CD4-positive, alpha-beta T cell treated with Interleukin-15 for 4 hours (primary cell): ENCODE data around the gene SLC4A5.

Experiments
- DNase-seq: peaks from one replicate; pipeline ENCODE4 v3.0.0-alpha.2; 2020; ENCODE audit warnings: low spot score

SLC4A5 gene, protein sequence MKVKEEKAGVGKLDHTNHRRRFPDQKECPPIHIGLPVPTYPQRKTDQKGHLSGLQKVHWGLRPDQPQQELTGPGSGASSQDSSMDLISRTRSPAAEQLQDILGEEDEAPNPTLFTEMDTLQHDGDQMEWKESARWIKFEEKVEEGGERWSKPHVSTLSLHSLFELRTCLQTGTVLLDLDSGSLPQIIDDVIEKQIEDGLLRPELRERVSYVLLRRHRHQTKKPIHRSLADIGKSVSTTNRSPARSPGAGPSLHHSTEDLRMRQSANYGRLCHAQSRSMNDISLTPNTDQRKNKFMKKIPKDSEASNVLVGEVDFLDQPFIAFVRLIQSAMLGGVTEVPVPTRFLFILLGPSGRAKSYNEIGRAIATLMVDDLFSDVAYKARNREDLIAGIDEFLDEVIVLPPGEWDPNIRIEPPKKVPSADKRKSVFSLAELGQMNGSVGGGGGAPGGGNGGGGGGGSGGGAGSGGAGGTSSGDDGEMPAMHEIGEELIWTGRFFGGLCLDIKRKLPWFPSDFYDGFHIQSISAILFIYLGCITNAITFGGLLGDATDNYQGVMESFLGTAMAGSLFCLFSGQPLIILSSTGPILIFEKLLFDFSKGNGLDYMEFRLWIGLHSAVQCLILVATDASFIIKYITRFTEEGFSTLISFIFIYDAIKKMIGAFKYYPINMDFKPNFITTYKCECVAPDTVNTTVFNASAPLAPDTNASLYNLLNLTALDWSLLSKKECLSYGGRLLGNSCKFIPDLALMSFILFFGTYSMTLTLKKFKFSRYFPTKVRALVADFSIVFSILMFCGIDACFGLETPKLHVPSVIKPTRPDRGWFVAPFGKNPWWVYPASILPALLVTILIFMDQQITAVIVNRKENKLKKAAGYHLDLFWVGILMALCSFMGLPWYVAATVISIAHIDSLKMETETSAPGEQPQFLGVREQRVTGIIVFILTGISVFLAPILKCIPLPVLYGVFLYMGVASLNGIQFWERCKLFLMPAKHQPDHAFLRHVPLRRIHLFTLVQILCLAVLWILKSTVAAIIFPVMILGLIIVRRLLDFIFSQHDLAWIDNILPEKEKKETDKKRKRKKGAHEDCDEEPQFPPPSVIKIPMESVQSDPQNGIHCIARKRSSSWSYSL

DNA sequence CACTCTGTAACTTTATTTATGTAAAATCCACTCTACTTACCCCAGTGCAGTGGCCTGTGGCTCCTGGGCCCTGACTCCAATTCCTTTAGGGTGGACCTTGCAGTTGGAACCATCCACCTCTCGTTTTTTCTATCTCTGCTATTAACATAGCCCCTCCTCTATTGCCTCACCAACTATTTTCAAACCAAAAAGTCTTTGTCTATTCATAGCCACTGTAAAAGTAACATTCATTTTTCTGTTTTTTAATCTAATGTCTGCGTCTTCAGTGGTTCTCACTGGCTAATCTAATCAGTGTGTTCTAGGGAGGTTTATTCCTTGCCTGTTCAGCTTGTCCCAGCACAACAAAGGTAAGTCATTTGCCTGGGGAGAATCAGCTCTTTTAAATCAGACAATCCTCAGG is at the start of gene SLC4A5:
TSS of gene SLC4A5 (minus strand) at position 101 of the 400 bp plus-strand sequence. CDS start 28,393 bp downstream, outside the sequence.
- no peak for DNase-seq

DNA sequence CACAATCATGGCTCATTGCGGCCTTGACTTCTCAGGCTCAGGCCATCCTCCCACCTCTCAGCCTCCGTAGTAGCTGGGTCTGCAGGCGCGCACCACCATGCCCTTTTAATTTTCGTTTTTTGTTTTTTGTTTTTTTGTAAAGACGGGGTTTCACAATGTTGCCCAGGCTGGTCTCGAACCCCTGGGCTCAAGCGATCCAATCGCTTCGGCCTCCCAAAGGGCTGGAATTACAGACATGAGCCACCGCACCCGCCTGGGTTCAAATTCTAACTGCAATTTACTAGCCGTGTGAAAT is 49.2 kb upstream of the SLC4A5 start:
- no peak for DNase-seq

DNA sequence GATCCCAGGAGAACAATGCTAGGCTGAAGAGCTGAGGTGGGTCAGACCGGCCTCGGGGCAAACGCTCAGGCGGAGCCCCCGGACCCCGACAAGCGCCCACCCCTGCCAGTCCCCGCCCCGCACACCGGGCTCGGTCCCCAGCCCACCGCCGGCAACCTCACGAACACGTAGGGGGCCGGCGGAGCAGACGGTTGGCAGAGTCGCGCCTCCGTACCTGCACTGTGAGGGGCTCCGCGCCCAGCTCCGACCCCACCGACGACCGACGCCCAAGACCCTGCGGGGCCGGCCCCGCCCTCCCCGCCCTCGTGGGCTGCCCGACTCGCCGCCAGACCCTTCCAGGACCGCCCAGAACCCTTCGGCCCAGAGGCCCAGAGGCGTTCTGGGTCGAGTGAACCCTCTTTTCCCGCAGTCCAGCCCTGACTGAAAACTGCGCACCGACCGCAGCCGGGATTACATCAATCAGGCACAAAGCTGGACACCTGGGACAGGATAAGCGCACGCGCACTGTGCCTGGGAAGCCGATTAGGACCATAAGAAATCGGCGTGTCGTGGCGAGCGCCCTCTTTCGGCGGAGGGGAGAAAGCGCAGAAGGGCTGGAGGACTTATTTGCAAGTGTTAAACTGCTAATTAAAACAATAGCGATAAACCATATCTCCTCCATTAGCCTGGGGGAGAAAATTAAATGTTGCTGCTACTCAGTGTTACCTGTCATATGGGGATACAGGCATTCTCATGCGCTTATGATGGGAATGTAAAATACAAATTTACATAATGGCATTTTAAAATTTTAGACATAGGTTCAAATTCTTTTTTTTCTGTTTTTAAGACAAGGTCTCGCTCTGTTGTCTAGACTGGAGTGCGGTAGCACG is 48.6 kb upstream of the SLC4A5 start:
- peak; percentile 97 for DNase-seq

DNA sequence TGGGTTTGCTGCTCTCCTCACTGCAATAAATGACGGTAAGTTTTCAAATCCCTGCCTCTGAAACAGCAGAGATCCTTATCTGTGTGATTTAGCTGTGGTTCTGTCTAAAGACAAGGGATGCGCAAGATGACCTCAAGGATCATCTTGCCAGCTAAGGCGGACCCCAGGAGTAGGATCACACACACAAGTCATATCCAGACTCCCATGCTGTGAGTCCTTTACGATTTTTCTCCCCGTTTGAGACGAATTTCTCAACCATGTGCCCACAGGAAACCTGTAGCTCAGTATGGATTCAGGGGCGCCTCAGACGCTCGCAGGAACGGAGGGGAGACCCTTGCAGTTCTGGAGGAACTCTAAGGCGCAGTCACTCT is 48.0 kb upstream of the SLC4A5 start:
- no peak for DNase-seq

DNA sequence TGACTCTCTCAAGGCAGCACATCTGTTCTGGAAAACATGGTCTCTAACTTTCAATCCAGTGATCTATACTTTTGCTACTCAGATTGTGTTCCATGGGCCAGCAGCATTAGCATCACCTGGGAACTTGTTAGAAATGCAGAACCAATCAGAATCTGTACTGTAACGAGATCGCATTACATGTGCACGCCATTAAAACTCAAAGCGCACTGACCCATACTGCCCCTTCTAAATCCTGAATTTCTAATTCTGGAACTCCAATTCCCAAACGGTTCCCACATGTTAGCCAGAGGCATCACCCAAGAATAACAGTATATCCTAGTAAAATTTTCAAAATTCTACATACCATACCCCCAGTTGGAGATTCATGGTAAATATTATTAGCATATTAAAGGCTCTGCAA is 47.4 kb upstream of the SLC4A5 start:
- no peak for DNase-seq

DNA sequence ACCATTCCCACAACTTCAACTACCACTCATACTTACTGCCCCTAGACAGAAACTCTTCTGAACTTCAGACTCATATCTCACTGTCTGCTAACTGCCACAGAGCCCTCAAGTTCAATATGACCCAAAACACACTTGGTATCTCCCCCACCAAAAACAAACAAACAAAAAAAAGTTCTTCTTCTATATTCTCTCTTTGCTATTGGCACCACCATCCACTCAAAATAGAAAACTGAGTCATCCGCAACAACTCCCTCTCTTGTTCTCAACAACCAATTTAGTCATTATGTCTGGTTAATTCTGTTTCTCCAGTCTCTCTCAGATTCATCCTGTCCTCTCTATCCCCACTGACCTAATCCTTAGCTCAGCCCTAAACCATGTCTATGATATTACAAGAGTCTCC is 44.1 kb upstream of the SLC4A5 start:
- DNase-seq = no peak

DNA sequence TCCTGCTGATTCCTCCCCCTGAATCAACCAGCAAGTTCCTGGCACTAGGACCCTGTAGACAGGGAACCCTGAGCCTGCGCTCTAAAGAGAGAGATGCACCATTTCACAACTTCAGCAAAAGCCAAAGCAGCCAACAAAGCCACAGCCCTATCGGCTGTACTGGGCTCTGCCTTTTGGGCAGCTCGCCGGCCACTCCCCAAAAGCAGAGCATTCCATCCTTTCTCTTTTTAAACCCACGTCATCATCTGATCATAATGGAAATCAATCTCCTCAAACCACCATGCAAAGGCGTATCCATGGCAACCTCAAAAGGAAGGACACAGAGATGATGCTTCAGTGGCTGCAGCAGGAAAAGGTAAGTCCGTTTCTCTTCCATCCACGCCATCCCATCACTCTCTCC is 42.2 kb upstream of the SLC4A5 start:
- DNase-seq = no peak

DNA sequence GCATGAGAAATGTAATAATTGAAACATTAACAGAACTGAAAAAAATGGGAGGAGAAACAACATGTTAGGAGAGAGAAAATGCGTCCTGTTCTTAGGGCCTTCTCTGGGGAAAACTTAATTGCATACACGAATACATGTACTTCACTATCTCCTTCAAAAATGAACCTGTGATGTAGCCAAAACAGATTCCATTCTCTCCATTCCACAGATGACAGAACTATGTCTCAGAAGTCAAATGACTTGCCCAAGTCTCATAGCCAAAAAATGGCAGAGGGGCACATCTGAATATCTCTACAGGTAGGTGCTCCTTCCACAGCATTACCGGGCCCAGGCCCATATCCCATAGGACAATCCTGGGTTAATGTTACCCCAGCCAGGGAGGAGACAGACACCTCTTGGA is 40.8 kb upstream of the SLC4A5 start:
- DNase-seq = no peak

DNA sequence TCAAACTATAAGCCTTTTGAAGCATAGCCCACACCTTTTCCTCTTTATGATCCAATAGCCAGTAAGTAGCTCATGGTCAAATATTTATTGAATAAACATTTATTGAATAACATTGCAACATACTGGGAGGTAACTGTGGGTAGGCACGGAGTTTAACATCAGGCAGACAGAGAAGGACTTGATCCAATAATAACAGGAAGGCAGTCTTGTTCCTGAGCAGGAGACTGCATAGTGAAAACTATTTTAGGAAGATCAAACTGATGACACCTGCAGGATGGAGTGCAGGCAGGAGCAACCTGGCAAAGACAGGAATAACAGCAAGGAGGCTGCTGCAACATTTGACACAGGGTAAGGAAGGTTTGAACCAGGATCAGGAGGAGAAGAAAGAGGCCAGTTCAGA is 40.0 kb upstream of the SLC4A5 start:
- DNase-seq = no peak

DNA sequence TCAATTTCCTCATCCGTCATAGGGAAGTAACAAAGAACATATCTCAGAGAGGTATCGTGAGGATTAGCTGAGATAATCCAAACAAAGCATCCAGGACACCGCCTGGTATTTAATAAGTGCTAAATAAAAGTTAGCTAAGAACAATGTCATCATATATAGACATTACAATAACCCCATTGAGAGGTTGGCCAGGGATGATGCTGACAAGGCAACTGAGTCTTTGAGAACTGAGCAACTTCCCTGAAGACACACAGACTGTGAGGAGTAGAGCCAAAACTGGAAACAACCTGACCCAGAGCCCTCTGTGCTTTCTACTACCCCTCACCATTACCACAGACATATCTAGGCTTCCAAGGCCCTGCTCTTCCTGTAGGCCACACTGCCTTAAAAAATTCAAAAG is 38.5 kb upstream of the SLC4A5 start:
- no peak for DNase-seq

DNA sequence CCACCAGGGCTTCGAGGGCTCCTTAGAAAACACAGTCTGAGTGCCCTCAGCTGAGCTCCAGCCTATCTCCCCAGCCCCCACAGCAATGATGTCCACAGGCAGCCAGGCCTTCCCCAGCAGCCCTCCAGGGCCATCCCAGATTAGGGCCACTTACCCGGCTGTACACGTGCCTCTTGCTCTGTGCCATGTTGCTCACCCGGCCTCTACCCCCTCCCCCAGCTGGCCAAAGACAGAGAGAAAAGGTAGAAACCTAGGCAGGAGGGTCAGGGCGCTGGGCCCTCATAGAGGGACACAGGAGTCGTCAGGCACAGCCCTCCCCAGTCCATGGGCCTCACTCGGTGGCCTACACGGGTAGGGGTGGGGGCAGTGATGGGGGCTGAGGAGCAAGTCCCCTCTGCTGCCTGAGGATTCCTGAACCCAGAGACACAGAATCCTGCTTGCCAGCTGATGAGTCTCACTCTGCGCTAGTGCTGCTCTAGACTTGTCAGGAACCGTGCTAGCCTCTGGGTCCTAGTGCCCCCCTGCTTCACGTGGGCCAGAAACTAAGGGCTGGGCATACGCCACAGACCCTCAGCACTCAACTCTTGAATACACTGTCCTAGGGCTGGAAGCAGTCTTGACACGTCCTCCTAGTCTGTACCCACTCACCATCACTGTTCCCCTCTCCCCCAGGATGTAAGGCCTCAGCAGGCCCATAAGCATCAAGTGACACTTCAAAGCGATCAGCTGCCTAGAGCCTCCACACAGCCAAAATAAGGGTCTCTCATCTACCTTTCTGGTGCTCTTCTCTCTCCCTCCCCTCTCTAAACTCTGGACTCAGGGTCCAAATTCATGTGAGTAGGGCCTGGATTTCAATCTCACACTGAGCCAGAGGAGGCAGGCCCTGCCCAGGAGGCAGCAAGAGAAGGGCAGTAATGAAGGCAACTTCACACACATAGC is 36.9 kb upstream of the SLC4A5 start, which contains the start of gene DCTN1:
TSS of gene DCTN1 (minus strand) at position 461 of the 939 bp plus-strand sequence. CDS start at position 187, 274 bp downstream.
- peak; percentile 17 for DNase-seq

DNA sequence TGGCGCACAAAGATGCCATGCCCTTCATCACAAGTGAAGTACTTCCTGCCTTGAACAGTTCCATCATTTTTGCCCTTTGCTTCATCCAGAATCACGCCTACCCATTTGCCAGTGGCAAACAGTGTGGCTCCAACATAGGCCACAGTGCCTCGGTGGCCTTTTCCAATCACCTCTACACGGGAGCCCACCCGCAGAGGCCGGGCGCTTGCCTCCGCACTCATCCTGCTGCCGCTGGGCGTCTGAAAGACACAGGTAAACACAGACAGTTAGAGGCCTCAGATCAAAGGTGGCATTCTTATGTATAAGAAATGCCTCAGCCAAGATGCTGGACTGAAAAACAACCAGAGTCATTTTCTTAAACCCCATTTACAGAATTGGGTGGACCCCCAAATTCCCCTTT is 34.8 kb upstream of the SLC4A5 start:
- no peak for DNase-seq

DNA sequence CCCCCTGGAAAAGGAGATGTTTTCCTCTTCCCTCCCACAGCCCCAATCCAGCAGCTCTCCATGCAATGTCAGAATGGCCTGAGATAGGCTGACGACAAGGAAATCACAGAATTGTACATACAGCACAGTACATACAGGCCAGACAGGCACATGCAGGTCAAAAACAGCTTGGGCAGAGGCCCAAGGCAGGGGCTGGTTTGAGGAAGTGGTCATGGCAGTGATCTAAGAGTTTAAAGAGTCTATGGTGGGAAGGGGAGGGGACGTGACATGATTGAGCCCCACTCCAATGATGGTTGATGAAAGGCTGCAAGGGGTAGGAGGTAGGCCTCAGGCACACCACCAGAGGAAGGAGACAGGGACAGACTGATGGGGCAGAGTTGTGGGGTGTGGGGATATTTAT is 32.6 kb upstream of the SLC4A5 start:
- no peak for DNase-seq

DNA sequence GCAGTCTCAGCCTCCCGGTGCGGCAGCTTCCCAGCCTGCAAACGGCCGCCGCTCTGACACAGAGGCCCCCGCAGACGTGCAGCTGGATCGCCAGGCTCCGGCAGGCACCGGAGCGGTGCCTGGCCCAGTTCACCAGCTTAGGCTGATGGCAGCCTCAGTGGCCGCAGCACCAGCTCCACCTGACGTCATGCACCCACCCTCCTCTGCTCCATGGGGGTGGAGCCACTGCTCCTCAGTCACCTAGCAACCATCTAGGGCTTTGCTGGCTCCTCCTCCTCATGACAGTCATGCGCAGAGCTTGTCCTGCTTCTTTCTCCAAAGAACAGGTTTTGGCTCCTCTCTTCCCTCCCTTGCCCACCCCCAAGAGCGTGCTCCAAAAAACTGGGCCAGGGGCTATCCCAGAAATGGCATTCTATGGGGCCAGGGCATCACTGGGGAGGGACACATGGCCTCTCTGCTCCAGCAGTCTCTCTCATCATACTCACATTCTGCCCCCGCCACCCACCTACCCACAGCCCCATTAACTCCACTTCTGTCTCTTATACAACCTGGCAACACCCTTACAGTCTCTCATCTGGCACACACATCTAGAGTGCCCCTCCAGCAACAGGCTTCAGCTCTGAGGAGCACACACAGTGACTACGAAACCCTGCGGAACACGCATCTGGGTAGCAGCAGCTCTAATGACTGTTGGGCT is 31.4 kb upstream of the SLC4A5 start:
- no peak for DNase-seq

DNA sequence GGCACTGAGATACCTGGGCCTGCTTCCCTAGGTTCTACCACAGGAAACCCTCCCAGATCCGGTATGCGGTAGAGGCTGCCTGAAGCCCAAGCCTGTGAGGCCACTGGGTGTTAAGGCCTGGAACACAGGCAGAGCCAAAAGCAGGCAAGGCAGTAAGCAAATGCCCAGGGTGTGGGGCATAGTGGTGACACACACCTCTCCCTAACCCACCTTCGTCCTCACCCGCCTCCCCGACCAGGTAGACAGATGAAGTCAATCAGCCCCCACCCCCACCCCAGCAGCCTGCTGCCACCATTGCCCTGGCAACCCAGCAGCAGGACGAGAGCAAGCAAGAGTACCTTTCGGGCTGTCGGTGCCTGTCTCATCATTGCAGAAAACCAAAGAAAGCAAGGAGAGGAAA is 30.8 kb upstream of the SLC4A5 start:
- no peak for DNase-seq

DNA sequence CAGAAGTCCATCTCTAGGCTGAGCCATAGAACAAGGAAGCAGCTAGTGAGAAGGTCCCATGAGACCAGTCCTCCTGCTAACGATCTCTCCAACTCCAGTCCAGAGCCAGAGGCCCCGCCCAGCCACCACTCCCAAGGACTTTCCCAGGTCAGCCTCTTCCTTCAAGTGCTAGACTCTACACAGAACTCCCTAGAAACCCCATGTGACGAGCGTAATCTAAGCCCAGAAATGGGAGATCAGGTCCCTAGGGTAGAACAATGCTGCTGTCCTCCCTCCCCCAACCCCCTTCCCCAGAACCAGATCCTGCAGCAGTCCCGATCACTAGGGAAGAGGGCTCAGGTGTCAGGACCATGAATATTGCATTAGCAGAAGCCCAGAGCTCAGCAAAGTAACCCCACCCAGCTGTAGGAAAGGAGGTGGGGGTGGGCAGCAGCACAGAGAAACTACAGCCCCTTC is 30.0 kb upstream of the SLC4A5 start:
- DNase-seq = no peak

DNA sequence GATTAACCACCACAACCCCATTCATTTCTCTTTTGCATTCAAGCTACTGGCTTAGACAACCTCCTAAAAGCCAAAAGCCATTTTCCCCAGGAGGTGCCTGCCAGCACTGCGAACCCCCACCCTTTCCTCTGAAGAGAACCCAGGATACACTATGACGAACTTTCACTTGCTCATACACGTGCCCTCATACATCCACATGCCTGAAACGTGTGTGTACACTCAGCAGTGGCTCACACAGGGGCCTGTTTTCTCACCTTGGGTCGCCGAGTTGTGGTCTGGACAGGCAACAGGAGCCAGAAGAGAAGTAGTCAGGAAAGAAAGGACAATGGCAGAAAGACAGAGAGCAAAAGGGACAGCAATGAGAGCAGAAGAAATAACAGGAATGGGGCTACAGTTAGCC is 29.5 kb upstream of the SLC4A5 start:
- DNase-seq = no peak

DNA sequence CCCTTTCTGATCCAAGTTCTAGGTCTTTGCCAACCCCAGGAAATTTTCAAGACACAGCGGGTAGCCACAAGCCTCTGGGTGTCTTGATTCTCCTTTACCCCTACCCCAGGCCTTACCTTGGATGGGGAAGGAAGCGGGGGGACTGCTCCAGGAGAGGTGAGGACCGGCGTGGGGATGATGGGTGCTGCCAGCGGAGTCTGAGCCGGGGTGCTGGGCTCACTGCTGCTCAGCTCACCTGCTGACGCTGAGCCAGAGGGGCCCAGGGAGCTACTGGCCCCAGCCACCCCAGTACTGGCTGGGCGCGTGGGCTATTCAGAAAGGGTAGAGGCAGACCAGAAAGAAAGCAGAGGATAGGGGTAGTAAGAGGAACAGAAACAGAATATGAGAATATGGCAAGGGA is 28.2 kb upstream of the SLC4A5 start:
- no peak for DNase-seq

DNA sequence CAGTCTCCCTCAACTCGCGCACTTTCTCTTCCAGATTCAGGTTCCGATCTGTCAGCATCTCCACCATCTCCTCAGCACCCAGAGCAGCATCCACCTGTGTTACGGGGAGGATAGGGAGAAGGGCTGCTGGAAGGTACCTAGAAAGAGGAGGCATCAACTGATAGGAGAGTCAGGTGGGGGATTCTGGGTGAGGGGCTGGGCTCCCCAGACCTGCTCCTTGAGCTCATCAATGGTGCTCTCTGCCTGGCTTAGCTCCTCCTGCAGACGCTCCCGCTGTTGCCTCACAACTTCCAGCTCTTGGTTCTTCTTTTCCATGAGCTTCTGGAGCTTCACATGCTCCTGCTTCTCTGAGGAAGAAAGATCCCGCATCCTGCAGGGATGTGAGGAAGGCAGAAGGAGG is 26.8 kb upstream of the SLC4A5 start:
- no peak for DNase-seq

DNA sequence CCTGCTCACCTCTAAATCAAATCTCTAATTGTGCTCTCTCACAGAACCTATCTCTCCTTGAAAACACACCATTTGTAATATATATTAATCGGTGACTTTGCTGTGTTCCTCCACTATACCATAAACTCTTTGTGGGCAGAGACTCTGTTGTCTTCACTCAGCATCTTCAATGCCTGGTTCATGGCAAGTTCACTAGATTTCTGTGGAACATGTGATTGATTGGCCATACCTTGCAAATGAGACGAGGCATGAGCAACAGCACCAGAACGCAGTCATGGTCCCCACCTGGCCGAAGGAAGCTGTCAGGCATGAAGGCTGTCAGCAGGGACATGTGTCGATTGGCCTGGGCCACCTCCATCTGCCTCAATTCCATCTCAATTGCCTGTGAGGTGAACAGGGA is 25.3 kb upstream of the SLC4A5 start:
- no peak for DNase-seq
